ENCODE data around the gene NTRK3.
A peak's percentile ranks its signal among the peaks of the same experiment; 100 is the strongest.

The NTRK3 gene

DNA sequence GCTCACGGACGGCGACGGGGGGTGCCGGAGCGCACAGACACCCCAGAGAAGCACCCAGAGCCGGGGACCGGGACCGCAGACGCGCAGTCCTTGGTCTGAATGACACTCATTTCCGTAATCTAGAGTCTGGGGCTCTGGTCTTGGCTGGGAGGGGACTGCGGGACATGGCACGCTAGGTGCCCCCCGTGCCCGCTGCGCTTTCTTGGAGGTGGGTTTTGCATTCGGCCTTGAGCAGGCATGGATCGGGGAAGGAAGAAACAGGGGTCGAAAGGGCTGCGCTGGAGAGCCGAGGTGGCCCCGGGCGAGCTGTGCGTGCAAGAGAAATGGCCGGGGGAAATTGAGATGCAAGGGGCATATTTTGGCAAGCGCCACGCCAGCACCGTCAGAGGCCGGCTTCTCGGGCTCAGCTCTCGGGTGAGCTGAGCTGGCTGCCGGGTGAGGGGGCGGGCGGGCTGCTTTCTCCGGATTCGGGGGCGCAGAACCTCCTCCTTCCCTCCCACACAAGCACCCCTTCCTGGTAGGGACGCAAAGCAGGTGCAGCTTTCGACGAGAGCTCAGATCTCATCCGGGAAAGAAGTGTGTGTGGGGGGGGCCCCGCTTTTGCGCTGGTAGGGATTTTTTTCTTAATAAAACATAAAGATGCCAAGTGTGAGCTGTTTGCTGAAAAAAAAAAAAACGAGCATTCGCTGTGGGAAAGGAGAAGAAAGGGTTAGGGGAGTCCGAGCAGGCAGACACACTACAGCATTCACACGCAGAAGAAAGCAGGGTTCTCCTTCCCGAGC lies 963 bp upstream of the NTRK3 start:
- DNase-seq = no peak

DNA sequence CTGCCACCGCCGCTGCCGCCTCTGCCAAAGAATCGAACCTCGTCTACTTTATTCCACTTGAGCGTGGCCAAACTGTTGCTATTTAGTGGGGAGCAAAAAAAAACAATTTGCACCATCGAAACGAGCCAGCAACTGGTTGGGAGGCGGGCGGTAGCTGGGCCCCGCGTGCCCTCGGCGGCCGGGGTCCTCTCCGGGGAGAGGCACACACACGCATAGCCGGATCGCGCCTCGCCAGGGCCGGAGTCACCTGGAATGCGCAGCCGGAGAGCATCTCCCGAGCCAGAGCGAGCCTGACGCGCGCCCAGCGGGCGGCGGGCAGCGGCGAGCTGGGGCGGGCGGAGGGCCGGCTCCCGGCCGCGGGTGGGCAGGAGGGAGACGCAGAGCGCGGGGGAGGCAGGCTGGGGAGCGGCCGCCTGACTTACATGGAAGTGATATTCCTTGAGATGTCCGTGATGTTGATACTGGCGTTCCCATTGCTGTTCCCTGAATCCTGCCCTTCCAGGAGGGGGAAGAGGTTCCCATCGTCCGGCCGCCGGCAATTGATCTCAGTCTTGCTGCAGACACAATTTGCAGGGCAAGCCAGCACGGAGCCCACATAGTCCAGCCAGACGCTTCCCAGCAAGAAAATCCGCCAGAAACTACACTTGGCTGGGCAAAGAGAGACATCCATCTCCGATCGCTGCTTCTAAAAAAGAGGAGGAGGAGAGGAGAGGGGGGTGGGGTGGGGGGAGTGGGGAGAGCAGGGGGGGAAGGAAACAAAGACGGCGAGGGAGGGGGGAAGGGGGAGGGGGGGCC lies 858 bp downstream of the NTRK3 start:
- no peak for DNase-seq

DNA sequence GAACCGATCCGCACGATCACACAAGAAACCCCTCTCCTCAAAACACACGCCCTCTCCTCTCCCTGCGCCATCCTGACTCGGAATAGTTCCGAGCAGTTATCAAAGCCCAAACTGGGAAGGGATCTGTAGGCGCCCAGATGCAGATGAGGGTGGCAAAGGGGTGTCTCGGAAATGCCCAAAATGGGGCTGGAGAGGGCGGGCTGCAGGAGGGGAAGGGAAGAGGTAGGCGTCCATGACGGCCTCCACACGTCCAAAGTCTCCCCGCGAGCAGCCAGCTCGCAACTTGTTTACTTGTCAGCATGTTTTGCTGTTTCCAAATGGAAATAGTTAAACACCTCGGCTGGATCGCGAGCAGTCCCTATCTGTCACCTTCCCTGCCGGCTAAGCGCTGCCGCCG lies 1.5 kb downstream of the NTRK3 start:
- no peak for DNase-seq

DNA sequence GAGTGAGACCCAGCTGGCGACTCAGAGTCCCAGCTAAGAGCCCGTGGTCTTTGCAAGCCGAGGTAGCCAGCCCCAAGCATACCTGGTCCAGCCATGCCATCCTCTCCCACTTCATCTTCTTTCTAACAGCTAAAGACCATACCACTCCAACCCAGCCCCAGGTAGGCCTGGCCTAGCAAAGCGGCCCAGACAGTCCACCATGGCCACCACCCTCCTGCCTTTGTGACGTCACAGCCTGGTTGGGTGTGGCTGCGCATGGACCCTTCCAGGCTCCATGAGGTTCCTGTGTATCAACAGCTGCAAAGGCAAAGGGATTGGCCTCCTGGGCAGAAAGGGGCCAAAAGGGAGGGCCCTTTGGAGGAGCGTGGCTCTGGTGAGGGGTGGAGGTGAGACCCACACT lies 4.1 kb downstream of the NTRK3 start:
- DNase-seq = no peak

DNA sequence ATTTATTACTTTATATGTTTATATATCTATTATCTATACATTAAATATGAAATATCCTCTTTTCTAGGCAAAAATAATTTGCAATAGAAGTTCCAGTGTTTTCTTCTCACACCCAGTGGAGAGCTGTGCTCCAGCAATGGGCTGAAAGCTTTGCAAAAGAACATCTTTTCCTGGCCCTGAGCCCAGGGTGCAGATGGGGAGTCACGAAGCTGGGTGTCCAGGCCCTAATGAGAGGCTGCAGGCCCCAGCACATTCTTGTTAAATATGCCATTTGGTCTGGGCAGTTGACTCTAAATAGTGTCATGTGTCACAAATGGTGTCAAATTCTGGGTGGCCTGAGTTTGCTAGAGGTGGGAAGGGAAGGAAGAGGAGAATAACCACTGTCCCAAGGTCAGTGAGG lies 5.7 kb downstream of the NTRK3 start:
- no peak for DNase-seq

DNA sequence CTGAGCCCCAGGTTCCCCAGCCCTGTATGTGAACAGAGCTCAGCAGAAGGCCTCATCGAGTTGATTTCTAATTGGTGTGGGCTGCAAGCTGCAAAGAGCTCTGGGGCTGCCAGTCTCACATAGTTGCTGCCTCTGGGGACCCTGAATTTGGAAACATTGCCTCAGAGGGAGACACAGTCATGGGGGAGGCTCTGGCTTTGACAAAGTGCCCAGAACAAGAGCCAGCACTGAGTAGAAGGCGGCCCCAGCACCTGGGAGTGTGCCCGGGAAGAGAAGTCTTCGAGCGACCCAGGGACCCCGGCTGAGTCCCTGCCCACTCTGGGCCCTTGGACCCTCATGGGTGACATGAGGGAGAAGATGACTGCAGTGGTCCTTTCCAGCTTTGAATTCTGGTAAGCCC lies 7.3 kb downstream of the NTRK3 start:
- DNase-seq = no peak

DNA sequence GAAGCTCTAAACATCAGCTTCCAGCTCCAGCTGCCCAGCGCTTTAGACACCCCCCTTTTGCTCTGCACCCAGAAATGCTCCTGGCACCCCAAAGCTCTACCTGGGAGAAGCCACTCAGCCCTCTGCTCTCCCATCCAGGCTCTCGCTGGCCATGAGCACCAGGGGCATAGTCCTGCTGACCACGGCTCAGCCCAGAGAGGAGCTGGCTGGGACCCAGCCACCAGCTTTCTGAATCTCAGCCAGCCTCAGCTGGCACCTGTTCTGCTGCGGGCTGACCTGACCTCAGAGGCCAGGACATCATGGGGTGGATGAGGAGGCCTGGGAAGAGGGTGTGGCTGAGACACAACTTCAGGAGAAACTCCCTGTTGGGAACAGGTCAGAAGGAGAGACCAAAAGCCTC lies 8.6 kb downstream of the NTRK3 start:
- DNase-seq = no peak

DNA sequence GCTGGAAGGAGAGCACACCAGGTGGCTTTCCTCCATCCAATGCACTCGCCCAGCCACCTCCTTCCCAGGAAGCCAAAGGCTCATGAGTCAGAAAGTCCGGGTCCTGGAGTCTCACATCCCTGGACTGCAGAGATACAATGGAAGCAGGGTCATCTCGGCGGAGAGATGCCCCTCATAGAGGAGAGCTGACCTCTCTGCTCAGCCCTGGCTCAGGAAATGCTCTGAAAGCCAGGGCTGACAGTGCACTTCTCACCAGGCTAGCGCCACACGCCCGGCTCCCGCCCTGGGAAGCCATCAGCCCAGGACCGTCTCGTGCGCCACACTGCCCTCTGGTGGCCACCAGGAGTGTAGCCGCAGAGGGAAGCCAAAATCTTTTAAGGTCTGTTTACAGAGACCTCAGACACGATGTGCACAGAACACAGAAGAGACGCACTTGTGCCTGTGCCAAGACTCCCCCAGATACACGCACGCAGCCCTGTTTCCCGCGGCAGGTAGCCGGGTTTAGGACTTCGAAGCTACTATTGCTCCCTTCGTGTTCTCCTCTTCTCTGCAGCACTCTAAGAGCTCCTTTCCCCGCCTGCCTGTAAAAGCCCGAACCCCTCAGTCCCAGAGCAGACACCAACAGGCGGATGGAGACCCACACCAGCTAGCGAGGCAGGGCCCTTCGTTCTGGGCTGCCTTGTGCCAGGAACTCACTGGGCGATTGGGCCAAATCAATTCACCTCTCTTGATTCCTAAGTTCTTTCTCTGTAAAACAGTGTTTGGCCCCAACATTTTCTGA lies 9.7 kb downstream of the NTRK3 start:
- peak; percentile 62 for DNase-seq

DNA sequence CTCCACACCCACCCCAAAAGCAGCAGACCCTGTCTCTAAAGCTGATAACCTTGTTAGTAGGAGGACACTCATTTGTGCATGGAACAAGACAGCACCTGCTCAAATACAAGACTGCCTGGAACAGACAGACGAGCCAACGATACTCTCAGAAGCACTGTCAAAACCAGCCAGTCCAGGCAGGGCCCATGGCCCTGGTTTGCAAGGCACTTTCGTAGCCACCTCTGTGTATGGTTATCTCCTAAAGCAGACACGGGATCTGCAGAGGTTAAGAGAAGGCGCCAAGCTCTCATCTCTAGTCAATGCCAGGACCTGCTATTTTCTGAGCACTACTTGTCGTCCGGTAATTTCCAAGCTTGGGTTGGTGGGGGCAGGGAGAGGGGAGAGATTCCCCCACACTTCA lies 10.5 kb downstream of the NTRK3 start:
- DNase-seq = no peak

DNA sequence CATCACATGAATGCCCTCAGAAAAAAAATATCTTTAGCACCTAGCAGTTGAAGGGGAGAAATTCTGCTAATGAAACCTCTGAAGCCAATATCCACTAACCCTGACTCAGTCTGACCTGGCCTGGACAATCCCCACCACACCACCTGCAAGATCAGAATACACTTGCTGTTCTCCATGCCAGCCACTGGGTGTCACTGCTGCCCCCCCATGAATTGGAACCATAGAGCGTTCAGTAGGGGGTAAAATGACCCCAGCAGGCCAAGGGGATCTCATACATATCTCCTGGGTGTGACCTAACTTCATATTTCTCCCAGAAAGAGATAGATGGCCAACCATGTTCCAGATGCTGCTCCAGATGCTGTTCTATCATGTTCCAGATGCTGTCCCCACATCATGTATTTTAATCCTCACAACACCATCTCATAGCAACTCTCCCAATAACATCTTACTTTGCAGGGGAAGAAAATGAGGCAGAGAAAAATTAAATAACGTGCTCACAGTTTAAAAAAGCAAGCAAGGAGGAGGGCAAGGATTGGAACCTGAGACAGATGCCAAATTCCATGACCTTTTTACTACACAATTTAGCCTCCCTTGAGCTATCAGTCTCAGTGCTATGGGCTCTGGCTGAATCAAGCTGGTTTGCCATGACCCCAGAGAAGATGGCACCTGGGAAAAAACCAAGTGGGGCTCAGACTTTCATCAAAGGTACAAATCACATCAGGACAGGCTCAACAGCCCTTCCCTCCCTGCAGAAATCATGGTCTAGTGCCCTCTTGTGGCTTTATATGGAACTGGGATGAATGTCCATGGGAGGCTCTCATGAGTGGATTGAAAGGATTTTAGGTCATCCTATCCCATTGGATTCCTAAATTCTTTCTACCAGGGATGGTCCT lies 12.4 kb downstream of the NTRK3 start:
- peak; percentile 17 for DNase-seq

DNA sequence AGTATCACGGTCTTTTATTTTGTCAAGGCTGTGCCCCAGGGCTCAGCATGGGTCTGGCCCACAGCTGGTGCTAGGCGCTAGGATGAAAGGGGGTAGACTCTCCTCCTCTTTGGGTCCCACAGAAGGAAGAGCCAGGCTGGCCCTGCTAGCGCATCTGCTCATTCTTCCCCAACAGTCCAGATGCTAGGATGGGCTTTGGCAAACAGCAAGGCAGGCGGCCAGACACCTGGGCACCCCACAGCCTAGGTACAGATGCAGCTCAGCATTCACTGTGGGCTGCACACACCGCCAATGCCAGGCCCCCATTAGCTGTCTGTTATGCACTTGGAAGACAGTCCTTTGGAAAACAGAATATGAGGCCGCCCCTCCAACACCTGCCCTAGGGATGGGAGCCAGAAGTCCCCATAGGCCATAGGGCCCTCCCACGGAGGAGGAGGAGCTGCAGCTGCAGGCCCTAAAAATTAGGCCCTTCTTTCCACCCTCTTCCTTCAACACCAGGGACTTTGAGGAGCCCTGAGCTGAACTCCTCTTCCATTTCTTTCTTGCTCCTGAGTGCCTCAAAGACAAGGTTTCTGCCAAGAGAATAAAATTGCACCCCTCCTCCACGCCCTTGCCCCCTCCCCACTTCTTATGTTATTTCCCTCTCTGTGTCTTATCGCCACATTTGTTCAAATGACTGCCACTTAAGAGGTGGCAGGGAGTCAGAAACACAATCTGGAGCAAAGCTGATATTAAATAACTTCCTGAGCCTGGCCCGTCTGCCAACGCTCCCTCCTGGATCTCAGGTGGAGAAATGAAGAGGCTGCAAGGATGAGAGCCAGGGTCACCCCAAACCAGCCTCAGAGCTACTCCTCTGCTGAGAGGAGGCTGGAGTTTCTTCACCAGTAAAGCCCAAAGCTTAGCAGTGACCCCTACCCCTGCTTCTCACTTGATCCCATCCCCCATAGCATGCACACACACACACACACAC lies 13.7 kb downstream of the NTRK3 start:
- DNase-seq = no peak

DNA sequence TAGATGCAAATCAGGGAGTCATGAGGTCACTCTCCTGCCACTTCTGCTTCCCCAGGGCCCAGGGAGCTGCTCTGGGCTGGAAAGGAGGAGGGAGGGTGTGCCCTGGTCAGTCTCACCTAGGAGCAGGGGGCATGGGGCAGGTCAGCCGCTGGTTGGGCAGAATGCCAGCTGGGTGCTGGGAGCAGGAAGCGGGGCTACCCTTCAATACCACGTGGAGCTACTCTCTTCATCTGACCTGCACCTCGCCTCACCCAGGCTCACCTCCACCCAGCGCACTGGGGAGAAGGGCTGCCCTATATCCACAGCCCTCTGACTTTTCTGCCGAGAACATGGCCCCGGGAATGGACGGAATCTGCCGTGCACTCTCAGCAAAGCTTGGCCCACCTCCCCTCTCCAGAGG lies 15.1 kb downstream of the NTRK3 start:
- DNase-seq = no peak

DNA sequence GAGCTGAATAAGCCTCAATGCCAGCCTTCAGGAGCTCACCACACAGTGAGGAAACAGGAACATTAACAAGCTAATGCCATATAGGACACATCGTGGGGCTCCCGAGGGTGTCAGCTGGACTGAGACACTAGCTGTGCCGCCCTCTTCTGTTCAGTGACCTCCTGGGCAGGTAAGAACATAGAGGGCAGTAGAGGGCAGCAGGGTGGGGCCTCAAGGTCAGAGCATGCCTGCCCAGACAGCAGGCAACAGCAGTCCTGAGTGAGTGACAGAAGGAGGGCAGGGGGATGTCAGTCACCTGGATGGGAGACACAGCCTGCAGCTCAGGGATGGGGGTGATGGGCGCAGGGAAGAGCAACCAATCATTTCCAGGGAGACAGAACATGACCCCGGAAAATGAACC lies 15.5 kb downstream of the NTRK3 start:
- DNase-seq = no peak

DNA sequence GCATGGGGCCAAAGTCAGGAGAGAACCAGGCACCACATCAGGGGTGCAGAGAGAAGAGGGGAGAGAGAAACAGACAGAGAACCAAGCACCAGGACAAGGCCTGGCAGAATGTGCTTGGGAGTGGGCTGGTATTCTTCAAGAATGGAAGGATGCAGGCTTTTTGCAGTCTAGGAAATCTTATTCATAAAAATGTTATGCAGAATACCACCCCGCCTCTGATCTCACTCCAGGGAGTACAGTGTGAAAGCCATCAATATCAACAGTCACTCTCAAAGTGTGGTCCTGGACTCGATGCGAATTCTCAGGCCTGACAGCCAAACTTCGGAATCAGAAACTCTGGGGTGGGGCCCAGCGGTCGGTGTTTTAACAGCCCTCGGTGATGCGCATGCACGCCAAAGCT lies 16.9 kb downstream of the NTRK3 start:
- DNase-seq = no peak

DNA sequence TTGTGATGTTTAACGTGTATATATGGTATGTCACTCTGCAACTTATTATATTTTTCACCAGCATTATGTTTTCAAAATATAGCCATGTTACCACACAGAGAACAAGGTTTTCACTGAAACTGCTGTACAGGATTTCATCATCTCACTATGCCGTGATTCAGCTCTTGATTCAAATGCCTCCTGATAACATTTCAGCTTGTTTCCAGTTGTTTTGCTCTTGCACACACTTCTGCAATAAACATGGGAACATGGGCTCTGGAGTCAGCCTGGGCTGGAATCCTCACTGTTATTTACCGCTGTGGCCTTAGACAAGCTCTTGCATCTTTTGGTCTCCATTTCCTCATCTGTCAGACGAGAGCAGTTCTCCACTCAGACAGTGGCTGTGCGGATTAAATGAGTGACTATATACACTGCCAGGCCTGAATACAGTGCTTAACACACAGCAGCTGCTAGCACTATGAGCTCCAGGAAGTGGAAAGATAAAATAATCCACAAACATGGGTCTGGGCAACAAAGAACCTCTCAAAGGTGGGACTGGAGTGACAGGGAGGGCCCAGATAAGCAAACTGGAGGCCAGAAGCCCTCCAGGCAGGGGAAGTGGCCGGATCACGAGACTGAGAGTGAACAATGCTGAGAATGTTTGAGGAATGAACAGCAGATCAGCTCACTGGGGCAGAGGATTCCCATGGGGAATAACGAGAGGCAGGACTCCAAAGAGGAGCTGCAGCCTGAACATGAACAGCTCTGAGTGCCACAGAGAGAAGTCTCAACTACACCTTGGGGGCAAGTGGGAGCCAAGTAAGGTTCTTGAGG lies 17.7 kb downstream of the NTRK3 start:
- DNase-seq = no peak

DNA sequence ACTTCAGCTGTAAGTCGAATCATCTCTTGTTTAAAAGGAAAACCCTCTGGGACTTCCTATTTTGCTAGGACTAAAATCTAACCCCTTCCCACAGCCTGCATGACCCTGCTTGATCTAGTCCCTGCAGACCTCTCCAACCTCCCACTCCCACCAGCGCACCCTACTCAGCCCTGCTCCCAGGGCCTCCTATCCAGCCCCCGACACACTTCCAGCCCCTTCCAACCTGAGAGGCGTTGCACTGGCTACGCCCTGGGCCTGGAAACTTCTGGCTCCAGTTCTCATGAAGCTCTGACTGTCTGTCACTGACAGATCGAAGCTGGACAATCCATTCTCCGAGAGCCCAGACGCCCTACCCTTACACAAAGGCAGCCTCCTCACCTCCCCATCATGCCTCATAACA lies 21.8 kb downstream of the NTRK3 start:
- no peak for DNase-seq

DNA sequence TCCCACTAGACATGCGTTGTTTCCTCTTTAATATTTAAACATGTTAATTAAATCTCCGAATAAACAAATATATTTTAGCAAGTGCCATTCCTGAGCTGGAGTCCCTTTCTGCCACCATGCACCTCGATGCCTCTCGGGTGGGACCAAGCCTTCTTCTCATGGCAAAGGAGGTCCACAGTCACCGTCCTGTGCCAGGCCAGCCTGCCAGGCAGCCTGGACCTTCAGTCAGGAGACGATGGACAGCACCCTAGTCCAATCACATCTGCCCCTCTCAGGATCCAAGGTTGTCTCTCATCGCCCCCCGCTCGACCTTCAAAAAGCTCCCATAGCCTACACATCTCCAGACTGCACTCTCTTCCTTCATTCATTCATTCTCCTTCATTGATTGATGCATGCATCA lies 22.6 kb downstream of the NTRK3 start:
- DNase-seq = no peak

DNA sequence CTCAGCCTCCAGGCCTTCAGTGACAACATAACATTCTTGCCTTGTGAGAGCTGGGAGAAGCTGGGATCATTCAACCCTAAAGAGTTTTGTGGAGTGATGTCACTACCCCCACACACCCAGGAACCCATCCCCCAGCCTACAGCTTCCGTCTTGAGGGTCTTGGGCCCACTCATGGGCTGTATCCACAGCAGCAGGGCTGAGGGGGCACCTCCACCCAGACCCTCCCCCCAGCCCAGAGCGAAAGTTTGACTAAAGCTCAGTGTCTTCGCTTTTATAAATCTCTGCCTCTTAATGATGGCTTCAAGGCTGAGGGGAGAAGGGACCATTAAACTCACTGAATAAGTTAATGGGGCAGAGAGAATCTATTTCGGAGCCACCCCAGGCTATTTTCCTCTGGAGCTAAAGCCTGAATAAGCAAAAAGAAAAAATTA lies 23.8 kb downstream of the NTRK3 start:
- no peak for DNase-seq

DNA sequence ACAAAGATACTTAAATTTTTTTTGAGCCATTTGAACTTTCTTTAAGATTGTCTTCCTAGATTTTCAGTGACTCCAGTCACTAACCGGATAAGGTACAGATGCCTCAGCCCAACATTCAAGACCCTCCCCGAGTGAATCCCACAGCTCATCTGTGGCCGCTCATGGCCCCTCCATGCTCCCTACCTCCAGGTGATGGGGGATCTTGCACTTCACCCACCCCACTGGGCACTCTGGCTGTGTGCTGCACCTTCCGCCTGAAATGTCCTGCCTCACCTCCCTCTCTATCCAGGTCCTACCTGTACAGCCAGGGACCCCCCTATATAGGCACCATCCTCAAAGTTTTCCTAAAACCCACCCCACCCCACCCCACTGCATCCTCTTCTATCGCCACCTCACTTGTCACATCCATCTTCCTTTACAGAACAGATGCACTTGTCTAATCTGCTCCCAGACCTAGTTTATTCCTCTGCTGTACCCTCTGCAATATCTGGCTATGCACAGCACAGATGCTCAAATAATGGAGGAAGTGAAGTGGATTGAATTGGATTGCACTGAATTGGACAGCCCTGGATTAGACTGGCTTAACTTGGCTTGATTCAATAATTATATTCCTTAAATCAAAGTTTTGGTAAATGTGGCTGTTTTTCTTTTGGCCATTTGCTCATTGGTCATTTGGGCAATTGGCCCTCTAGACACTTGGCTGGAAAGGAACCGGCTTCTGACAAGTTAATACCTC lies 24.5 kb downstream of the NTRK3 start:
- DNase-seq = no peak

DNA sequence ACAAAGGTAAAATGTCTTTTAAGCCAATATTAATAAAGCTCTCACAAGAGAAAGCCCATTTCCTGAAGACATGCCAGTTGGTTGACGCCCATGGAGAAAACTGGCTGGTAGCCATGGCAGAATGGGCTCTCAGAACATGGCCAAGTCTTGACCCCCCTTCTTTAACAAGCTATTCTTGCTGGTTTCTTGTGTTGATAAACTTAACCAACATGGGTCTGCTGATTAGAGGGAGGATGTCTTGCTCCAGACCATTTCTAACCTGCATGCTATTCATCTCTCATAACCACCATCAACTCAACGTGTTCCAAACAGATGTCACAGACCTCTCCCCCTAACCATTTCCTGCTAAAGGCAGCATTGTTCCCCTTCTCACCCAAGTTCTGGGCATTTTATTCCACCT lies 25.7 kb downstream of the NTRK3 start:
- DNase-seq = no peak
